ENCODE measurements around the gene OR2A25. TPM values are rescaled to one million over a fixed set of nuclear protein-coding genes. Genes with fewer than 3 reads are reported as not detected.

The OR2A25 gene
- total RNA-seq, 1 donor from 2014 or later: not detected

- no peak for DNase-seq (ENCODE audit: extremely low spot score, unreplicated experiment)
- no peak overlapping the region for H3K4me3 Mint-ChIP-seq (ENCODE audit: unreplicated experiment)
- H3K27me3 Mint-ChIP-seq (ENCODE audit: unreplicated experiment): peaks cover 29% of the 10 kb centered on the region
- TF ChIP-seq CTCF (IDR thresholded peaks at IDR 0.05): no peak
- H3K4me1 Mint-ChIP-seq (ENCODE audit: unreplicated experiment): no peaks in the 10 kb centered on the region
- H3K9me3 Mint-ChIP-seq (ENCODE audit: unreplicated experiment): no peaks in the 10 kb centered on the region
- H3K27ac Mint-ChIP-seq (ENCODE audit: unreplicated experiment): no peak overlapping the region
- no peaks in the 10 kb centered on the region for H3K36me3 Mint-ChIP-seq (ENCODE audit: unreplicated experiment)
These were observed 342 bp downstream of the OR2A25 start for GRCh38 chr7:144069953-144070352.

- TF ChIP-seq CTCF (IDR thresholded peaks at IDR 0.05): no peak
- Mint-ChIP-seq H3K27ac (ENCODE audit: unreplicated experiment) (no peak overlapping the region), H3K9me3 (ENCODE audit: unreplicated experiment) (no peaks in the 10 kb centered on the region), H3K4me1 (ENCODE audit: unreplicated experiment) (no peaks in the 10 kb centered on the region), H3K4me3 (ENCODE audit: unreplicated experiment) (no peak overlapping the region), H3K36me3 (ENCODE audit: unreplicated experiment) (no peaks in the 10 kb centered on the region), H3K27me3 (ENCODE audit: unreplicated experiment) (peaks cover 13% of the 10 kb centered on the region)
- no peak for DNase-seq (ENCODE audit: extremely low spot score, unreplicated experiment)
These were observed 4.8 kb downstream of the OR2A25 start for GRCh38 chr7:144074374-144074773.

- Mint-ChIP-seq H3K27ac (ENCODE audit: unreplicated experiment) (no peak within 1 kb of the TSS), H3K4me3 (ENCODE audit: unreplicated experiment) (no peak within 1 kb of the TSS), H3K27me3 (ENCODE audit: unreplicated experiment) (peaks cover 8% of the 10 kb centered on the region), H3K9me3 (ENCODE audit: unreplicated experiment) (no peaks in the 10 kb centered on the region), H3K4me1 (ENCODE audit: unreplicated experiment) (no peaks in the 10 kb centered on the region), H3K36me3 (ENCODE audit: unreplicated experiment) (no peaks in the 10 kb centered on the region)
- no peak for TF ChIP-seq CTCF (IDR thresholded peaks at IDR 0.05)
- no peak for DNase-seq (ENCODE audit: extremely low spot score, unreplicated experiment)
These were observed 16.4 kb downstream of the OR2A25 start, which contains the start of gene OR2A12 for GRCh38 chr7:144085978-144086377. Gene OR2A12 (plus strand): TSS chr7:144086278. CDS start chr7:144095108, 8,830 bp downstream.

DNA sequence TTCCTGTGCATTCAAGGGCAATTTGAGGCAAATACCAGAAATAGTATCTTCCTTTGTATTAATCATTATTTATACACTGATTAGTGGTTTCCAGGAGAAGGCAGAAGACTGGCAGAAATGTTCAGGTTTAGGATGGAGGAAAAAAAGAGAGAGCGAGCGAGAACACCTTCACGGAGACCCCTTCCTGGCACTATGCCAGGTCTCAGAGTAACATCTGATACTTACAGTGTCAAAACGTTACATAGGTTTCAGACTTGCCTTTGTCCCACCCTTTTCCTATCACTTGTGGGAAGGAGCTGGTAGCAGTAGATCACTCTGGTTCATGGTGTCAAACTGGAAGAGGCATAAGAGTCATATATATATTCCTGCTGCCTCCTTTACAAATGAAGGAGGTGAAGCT lies 17.1 kb downstream of the OR2A25 start:
- no peak for TF ChIP-seq CTCF (IDR thresholded peaks at IDR 0.05)
- Mint-ChIP-seq H3K4me3 (ENCODE audit: unreplicated experiment) (no peak overlapping the region), H3K27ac (ENCODE audit: unreplicated experiment) (no peak overlapping the region), H3K9me3 (ENCODE audit: unreplicated experiment) (no peaks in the 10 kb centered on the region), H3K36me3 (ENCODE audit: unreplicated experiment) (no peaks in the 10 kb centered on the region), H3K4me1 (ENCODE audit: unreplicated experiment) (no peaks in the 10 kb centered on the region), H3K27me3 (ENCODE audit: unreplicated experiment) (peaks cover 6% of the 10 kb centered on the region)
- no peak for DNase-seq (ENCODE audit: extremely low spot score, unreplicated experiment)

GRCh38 chr7:144087230-144087629 lies 17.6 kb downstream of the OR2A25 start:
- no peak for DNase-seq (ENCODE audit: extremely low spot score, unreplicated experiment)
- Mint-ChIP-seq H3K36me3 (ENCODE audit: unreplicated experiment) (no peaks in the 10 kb centered on the region), H3K4me1 (ENCODE audit: unreplicated experiment) (no peaks in the 10 kb centered on the region), H3K27me3 (ENCODE audit: unreplicated experiment) (peaks cover 4% of the 10 kb centered on the region), H3K4me3 (ENCODE audit: unreplicated experiment) (no peak overlapping the region), H3K27ac (ENCODE audit: unreplicated experiment) (no peak overlapping the region), H3K9me3 (ENCODE audit: unreplicated experiment) (no peaks in the 10 kb centered on the region)
- no peak for TF ChIP-seq CTCF (IDR thresholded peaks at IDR 0.05)
